Kidney epithelial cell (primary cell): ENCODE results near the gene ASB5. TPM values are rescaled to one million over a fixed set of nuclear protein-coding genes. Genes with fewer than 3 reads are reported as not detected.

Experiments
- DNase-seq: peaks from one replicate; pipeline ENCODE4 v3.0.0-alpha.2; 2010; ENCODE audit warnings: low read depth
- H3K27me3 ChIP-seq: 2 replicates; pipeline ENCODE4 v1.6.0; 2011; ENCODE audit warnings: low read length; ENCODE audit not compliant: control insufficient read depth, insufficient read depth
- H3K36me3 ChIP-seq: 2 replicates; pipeline ENCODE4 v1.5.1; 2011; ENCODE audit warnings: low read length; ENCODE audit not compliant: control insufficient read depth, insufficient read depth
- H3K4me3 ChIP-seq: 2 replicates; pipeline ENCODE4 v1.5.1; 2011; ENCODE audit warnings: low read depth, mild to moderate bottlenecking, control low read depth, low read length
- total RNA-seq: library from RNA; depleted of rRNA; stranded (reverse); fragments of >200 nt; gene quantifications from 2 replicates; pipeline ENCODE4 v1.2.3, GENCODE V29; 2015
- TF ChIP-seq, protein P1 (sequence below): IDR thresholded peaks from 2 replicates; pipeline ENCODE4 v1.5.1; 2011; ENCODE audit warnings: mild to moderate bottlenecking, moderate library complexity, low read length, control low read depth, inconsistent platforms; ENCODE audit not compliant: insufficient read depth, poor library complexity, severe bottlenecking

The ASB5 gene
- total RNA-seq, 1 donor from 2014 or later, result not detected

DNA sequence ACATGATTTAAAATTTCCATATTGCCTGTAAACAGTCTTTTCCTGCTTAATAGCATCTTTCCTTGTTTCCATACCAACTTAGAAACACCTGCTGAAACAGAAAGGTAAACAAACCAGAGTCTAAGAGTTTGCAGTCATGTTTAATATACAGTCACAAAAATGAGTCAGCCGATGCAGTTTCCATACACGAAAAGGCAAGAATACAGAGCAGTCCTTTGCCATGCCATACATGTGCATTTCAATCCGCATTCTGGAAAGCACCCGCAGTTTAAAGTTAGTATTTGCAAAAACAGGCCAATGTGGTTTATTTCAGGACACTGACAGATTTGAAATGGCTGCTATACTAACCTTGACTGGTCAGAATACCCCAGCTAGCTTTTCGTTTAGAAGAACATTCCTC is 32.1 kb downstream of the ASB5 start:
- no peaks in the 10 kb centered on the region for H3K36me3 ChIP-seq
- no peak for DNase-seq
- TF ChIP-seq, protein P1, sequence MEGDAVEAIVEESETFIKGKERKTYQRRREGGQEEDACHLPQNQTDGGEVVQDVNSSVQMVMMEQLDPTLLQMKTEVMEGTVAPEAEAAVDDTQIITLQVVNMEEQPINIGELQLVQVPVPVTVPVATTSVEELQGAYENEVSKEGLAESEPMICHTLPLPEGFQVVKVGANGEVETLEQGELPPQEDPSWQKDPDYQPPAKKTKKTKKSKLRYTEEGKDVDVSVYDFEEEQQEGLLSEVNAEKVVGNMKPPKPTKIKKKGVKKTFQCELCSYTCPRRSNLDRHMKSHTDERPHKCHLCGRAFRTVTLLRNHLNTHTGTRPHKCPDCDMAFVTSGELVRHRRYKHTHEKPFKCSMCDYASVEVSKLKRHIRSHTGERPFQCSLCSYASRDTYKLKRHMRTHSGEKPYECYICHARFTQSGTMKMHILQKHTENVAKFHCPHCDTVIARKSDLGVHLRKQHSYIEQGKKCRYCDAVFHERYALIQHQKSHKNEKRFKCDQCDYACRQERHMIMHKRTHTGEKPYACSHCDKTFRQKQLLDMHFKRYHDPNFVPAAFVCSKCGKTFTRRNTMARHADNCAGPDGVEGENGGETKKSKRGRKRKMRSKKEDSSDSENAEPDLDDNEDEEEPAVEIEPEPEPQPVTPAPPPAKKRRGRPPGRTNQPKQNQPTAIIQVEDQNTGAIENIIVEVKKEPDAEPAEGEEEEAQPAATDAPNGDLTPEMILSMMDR, result no peak
- H3K4me3 ChIP-seq, result no peak overlapping the region
- H3K27me3 ChIP-seq, result no peaks in the 10 kb centered on the region

DNA sequence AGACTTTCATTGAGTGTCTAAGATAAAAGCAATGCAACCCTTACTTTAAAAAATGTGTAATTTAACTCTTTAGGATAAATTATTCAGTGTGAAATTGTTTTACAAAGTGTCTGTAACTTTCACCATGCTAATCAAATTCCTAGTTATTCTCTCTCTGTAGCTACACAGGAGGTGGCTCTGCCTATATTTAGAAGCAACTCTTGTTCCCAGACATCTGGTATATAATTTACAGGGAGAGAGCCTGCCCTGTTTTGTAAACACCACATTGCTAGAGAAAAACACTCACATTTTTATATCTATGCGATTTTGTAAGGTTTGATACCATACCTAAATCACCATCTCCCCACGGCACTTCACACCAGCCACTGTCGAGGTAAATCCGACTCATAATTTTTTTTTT is 38.2 kb downstream of the ASB5 start:
- no peaks in the 10 kb centered on the region for H3K27me3 ChIP-seq
- no peak overlapping the region for H3K4me3 ChIP-seq
- TF ChIP-seq, protein P1, result no peak
- DNase-seq, result no peak
- no peaks in the 10 kb centered on the region for H3K36me3 ChIP-seq

DNA sequence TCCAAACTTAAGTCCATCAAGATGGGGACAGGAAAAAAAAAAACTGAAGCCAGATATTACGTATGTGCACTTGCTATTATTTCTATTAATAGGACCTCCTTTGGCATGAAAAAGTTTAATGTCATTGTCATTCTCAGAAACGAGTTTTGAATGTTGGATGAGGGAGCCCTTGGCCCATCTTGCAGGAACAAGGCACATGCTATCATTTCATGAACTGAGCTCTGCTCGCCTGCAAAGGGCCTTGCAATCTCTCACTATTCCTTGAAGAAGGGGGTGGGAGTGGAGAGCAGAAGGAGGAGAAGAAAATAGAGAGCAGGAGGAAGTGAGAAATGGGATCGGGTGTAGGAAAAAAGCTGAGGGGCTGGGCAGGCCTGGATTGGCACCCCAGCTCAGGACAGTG is 39.4 kb downstream of the ASB5 start:
- H3K4me3 ChIP-seq, result no peak overlapping the region
- DNase-seq, result no peak
- TF ChIP-seq, protein P1, result no peak
- H3K27me3 ChIP-seq, result no peaks in the 10 kb centered on the region
- H3K36me3 ChIP-seq, result no peaks in the 10 kb centered on the region

DNA sequence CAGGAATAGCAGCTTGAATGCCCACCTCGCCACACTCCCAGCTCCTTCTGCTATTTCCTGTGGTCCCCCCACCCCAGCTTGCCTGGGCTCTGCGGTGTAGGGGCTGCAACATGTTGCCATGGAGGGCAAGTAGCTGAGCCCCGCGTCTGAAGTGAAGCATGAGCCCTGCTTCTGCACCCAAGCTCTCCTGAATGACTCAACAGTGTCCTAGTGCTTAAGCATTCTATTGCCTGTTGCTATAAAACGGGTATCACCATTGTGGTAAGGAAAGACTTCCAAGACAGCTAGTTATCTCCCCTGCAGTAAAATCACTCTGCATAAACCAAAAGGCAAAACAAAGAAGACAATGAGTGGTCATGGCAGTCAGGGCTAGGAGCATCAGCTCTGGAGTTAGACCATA is 42.3 kb downstream of the ASB5 start:
- H3K36me3 ChIP-seq, result no peaks in the 10 kb centered on the region
- DNase-seq, result no peak
- TF ChIP-seq, protein P1, result no peak
- no peaks in the 10 kb centered on the region for H3K27me3 ChIP-seq
- no peak overlapping the region for H3K4me3 ChIP-seq

DNA sequence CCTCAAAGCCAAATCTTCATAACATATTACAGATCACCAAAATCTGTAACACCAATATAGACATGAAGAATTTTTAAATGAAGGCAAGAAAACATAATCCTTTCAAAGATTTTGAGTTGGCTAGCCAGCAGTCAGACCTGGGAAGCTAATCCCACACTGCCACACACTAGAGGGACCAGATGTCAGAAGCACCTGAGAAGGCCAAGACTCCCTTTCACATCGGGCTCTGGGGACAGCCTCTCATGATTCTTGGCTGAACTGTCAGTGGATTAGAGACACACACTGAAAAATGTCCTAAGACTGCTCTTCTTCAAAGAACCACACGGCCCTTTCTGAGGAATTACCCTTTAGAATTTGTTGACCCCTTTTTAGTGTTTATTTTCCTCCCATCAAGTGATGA is 45.5 kb downstream of the ASB5 start:
- no peak for DNase-seq
- H3K27me3 ChIP-seq, result no peaks in the 10 kb centered on the region
- H3K4me3 ChIP-seq, result no peak overlapping the region
- no peaks in the 10 kb centered on the region for H3K36me3 ChIP-seq
- TF ChIP-seq, protein P1, result no peak

DNA sequence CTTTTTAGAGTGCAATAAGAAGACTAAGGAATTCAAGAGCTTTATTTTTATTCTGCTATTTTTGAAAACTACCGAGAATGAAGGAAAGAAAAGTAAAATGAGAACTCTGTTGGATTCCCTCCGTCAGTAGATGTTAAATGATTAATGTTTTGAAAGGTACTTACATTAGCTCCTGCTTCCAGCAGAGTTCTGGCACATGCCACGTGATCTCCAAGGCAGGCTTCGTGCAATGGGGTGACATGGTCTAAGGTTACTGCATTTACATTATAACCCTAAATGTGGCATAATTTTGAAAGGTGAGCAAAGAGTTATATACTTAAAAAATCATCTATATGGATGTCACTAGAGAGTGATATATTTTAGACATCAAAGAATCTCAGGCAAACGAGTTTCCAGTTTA is 46.9 kb downstream of the ASB5 start:
- TF ChIP-seq, protein P1, result no peak
- Histone ChIP-seq H3K27me3 (no peaks in the 10 kb centered on the region), H3K4me3 (no peak overlapping the region), H3K36me3 (no peaks in the 10 kb centered on the region)
- no peak for DNase-seq
